Fibroblast of mammary gland (primary cell): ENCODE results near the gene PLSCR2.

Source experiments
- DNase-seq: peaks from one replicate; pipeline ENCODE4 v3.0.0-alpha.2; 2010; ENCODE audit warnings: low read depth
- H3K4me3 ChIP-seq: 2 replicates; pipeline ENCODE4 v1.5.1; 2011; ENCODE audit warnings: low read depth, mild to moderate bottlenecking, low read length, moderate library complexity; ENCODE audit not compliant: control insufficient read depth
- TF ChIP-seq, protein P1 (sequence below): conservative IDR thresholded peaks from 2 replicates; pipeline ENCODE4 v1.5.1; 2011; ENCODE audit warnings: low read depth, low read length, inconsistent platforms; ENCODE audit not compliant: control insufficient read depth, insufficient read depth

The PLSCR2 gene

DNA sequence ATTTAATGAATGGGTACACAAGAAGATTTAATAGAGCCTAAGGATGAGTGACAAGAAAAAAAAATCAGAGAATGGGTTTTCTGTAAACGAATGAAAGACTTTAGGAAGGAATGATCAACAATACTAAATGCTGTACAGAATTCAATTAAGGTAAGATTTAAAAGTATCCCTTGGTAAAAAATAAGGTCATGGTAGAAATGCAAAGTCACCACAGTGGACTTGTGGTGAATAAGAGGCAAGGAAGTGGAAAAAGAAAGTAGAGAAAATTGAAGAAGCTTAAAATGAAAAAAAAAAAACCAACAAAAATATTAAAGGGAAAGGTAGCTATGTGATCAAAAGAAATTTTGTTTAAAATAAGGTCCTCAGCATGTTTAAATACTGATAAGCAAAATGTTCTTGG lies 82.4 kb downstream of the PLSCR2 start:
- TF ChIP-seq, protein P1, sequence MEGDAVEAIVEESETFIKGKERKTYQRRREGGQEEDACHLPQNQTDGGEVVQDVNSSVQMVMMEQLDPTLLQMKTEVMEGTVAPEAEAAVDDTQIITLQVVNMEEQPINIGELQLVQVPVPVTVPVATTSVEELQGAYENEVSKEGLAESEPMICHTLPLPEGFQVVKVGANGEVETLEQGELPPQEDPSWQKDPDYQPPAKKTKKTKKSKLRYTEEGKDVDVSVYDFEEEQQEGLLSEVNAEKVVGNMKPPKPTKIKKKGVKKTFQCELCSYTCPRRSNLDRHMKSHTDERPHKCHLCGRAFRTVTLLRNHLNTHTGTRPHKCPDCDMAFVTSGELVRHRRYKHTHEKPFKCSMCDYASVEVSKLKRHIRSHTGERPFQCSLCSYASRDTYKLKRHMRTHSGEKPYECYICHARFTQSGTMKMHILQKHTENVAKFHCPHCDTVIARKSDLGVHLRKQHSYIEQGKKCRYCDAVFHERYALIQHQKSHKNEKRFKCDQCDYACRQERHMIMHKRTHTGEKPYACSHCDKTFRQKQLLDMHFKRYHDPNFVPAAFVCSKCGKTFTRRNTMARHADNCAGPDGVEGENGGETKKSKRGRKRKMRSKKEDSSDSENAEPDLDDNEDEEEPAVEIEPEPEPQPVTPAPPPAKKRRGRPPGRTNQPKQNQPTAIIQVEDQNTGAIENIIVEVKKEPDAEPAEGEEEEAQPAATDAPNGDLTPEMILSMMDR: no peak
- DNase-seq: no peak
- no peak overlapping the region for H3K4me3 ChIP-seq

DNA sequence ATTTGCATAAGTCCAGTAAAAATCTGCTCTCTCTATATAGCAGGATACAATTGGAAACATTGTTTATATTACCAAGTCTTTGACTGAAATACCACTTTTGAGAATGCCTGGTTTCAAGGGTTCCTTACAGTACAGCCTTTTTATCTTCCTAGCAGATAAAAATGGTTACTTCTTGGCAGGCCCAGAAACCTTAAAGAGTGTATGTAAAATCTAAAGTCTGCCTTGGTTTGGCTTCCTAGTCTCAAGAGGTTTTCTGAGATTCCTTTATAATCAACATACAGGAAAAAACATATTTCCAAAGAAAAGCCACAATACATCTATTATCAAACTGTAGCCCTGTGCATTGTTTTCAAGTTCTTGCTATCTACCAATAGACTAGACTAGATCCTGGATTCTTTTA lies 84.6 kb downstream of the PLSCR2 start:
- TF ChIP-seq, protein P1: no peak
- no peak for DNase-seq
- no peak overlapping the region for H3K4me3 ChIP-seq
